ENCODE data around the gene SBF2.

DNA sequence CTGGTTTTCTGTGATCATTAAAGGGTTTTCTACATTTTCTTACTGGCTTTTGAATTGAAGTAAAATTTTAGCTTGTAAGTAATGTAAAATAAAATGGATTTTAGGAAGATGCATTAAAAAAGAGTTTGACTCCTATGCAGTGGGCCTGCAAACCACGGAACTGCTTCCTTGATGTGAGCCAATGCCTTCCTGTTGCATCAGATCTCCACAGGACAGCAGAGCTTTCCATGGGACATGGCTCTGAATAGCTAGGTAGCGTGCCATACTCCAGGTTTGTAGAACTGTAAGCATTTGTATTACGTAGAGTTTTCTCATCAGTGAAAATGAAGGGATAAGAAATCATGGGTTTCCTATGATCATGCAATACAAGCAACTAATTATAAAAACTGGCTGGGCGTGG lies 496.7 kb downstream of the SBF2 start:
- TF ChIP-seq CTCF (conservative IDR thresholded peaks at IDR 0.05) (no peak), ZFX (IDR thresholded peaks at IDR 0.05) (no peak)

Data from C4-2B (cell line).